Amniotic stem cell (primary cell): Measurements from ENCODE around the gene SLC14A1.
A peak's percentile ranks its signal among the peaks of the same experiment; 100 is the strongest.

Source experiments
- DNase-seq: peaks from one replicate; lab custom pipeline; 2025; lab: John Stamatoyannopoulos, UW

SLC14A1 gene

GRCh38 chr18:45723567-45724355 lies at the start of gene SLC14A1:
TSS of gene SLC14A1 (plus strand) at chr18:45724181. CDS start at chr18:45730321, 6,140 bp downstream.
- no peak for DNase-seq

- no peak for DNase-seq
Observed at GRCh38 chr18:45677276-45677807, 46.6 kb upstream of the SLC14A1 start.

DNA sequence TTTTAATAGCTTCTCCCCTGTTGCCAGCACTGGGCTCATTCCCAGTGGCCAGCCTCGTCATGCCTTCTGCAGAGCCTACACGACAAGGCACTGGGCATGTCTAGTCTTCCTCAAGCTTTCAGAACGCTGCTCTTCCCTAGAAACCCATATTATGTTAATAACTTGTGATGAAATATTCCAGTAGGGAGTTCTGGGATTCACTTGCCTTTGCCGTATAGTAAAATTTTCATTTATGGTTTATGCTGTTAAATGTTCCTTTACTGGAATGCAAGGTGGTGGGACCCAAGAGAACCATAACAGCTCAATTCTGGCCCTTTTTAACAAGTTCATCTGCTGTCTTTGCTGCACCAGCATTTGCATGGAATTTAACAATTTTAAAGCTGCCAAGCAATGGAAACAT lies 45.5 kb upstream of the SLC14A1 start:
- no peak for DNase-seq

GRCh38 chr18:45678850-45679249 lies 45.1 kb upstream of the SLC14A1 start:
- no peak for DNase-seq

DNA sequence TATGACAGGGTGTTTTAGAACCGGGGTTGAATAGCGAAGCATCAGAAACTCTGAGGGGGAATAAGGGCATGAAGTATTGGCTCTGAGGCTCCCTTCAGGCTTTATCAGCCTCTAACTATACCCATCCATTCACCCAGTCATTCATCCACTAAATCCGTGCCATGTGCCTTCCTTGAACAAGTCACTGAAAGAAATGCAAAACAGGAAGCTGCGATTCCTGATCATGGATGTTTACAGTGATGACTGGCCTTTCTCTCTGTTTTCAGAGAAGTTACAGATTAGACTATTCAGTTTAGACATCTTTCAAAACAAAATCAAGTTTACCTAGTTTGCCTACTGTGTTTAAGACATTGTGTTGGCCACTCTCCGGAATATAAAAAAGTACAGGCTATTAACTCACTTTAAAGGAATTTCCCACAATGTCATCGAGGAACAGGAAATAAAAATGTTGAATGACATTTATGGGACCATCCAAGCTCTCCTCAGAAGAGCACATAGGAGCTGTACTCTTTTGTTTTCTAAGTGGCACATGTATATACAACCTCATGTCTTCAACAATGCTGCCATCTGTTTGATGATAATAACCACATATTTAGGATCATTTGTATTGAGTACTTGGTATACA lies 43.8 kb upstream of the SLC14A1 start:
- no peak for DNase-seq

GRCh38 chr18:45682181-45682580 lies 41.8 kb upstream of the SLC14A1 start:
- no peak for DNase-seq

DNA sequence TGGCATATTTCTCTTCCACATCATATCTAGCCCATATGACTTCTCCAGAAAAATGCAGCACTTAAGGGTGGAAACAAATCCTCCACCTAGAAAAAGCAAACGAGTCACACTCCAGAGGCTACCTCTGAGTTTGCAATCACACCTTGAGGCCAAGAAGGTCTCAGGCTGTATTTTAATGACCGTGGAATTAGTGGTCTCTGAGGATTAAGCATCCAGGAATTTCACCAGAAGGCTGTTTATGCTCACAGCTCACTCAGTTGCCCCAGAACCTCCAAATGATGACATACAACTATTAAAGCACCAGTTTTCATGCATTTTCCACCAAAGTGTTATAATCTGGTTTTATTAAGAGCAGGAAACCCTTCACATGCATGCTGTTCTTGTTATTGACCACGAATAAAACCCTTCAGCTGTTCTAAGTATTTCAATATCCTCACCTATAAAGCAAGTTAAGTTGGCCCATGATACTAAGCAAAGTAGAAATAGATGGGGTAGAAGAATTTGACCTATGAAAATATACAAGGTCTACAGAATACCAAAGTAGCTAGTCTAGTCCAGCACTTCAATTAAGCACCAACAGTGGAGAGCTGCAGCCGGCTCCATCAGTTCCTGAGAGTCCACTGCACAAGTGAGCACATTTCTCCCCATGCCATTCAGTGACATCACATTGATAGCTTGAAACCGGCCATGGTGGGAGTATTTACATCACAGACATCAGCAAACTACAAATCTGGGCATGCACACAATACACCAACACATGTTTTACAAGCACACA lies 39.5 kb upstream of the SLC14A1 start:
- no peak for DNase-seq

DNA sequence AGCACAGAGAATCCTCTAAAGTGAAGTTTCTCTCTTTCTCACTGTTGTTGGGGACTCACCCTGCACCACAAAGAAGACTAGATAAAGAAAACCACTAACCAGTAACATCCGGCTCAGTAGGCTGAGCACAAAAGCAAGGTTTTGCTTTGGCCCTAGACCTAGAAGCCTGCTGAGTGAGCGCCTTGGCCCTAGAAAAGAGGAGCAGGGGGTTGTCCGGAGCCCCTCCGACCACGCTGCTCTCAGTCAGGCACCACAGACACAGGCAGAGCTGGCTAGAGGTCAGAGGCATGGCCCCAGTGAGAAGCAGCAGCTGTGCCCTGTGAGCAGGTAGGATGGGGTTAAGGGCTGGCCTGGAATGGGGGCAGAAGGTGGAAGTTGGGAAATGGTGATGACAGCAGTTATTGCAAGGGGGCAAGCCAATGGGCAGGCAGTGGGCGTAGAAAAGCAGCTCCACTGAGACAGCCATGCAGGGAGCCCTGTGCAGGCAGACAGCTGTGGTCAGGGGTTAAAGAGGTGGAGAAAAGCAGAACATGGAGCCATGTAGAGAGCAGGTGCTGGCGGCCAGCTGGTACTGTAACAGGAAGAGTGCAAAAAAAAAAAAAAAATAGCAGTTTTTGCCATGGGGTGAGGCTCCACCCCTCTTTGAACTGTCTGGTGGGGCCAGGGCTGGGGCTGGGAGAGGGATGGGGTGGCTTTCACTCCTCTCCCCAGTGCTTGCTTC lies 36.9 kb upstream of the SLC14A1 start:
- no peak for DNase-seq

DNA sequence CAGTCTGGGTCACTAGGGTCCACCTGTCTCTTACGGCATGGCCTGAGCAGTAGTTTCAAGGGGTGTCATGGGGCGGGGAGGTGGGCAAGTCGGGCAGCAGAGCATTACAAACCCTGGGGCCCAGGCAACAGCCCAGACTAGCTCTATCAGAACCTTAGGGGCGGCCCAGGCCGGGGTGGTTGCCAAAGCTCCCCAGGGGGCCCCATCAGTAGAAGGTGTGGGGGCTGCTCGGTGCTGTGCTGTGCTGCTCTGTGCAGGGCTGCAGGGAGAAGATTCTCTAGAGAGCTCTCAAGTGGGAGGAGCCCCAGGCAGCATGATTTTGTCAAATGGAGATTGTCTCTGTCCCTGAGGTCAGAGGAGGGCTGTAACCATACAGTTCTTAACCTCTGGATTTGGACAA lies 36.4 kb upstream of the SLC14A1 start:
- DNase-seq: no peak

GRCh38 chr18:45688113-45688512 lies 35.9 kb upstream of the SLC14A1 start:
- no peak for DNase-seq

DNA sequence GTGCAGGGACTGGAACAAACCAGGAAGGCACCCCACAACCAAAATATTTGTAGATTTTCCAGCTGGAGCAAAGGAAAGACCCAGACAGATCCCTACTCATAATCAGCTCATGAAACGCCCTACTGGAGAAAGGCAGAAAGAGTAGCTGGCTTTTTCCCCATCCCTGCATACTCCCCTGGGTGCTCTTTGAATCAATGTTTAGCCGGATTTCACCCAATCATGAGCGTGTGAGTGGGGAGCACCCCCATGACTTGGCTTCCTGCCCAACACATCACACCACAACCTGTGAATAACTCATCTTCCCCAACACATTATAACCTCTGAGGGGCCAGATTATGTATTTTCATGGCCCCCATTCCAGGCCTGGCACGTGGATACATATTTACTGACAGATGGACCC lies 35.1 kb upstream of the SLC14A1 start:
- DNase-seq: no peak

DNA sequence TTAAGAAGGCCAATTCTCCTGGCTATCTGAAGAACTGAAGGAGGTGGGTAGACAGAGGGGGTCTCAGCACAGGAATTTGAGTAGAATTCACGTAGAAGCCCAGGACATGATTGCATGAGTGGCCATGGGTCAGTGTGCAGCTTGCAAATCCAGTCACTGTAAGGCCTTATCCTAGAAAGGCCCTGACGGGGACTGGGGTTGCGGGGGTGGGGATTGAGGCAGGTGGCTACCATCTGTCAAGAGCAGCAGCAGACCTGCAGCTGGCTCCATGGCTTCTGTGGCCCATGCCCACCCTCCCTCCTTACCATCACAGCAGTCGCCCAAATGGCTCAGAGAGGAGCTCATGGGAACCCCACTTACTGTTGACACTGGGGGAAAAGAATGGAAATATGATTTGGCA lies 34.6 kb upstream of the SLC14A1 start:
- no peak for DNase-seq

DNA sequence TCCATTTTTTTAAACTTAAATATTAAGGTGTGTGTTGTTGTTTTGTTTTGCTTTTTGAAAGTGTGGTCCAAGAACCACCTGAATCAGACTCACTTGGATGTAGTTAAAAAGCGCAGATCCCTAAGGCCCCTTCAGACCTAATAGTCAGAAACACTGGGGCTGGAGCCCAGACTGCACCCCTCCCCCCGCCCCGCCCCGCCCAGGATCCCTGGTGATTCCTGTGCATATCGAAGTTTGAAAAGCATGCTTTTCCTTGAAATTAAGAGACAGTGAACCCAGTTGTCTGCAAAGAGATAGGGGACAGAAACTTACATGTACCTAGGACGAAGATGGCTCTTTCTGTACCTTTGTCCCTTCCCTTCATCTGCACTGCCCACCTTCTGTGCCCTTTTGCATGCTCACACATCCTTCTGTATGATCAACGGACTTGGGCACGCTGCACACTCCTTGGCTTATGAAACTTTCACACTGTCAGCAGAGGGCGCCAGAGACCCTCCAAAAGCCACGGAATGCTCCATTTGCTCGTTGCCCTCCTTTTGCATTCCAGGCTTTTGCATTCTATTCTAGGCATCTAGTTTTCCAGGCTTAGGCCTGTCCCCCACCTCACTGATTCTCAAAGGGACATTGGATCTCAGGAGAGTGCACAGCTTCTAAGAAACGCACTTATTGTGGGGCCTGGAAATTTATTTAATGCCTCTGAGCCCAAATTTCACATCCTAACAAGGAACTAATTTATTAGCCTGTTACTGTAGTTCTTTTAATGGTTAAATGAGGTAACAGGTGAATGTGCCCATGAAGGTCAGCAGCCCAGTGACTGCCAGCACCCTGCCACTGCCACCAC lies 32.8 kb upstream of the SLC14A1 start:
- no peak for DNase-seq

GRCh38 chr18:45691816-45692179 lies 32.2 kb upstream of the SLC14A1 start:
- no peak for DNase-seq

DNA sequence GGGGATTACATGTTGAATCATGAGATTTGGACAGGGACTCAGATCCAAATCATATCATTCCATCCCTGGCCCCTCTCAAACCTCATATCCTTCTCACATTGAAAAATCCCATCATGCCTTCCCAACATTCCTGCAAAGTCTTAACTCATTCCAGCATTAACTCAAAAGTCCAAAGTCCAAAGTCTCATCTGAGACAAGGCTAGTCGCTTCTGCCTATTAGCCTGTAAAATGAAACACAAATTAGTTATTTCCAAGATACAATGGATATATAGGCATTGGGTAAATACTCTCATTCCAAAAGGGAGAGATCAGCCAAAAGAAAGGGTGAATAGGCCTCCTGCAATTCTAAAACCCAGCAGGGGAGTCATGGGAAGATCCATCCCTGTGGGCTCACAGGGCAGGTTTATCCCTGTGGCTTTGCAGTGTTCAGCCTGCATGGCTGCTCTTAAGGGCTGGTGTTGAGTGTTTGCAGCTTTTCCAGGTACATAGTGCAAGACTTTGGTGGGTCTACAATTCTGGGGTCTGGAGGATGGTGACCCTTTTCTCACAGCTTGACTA lies 21.2 kb upstream of the SLC14A1 start:
- no peak for DNase-seq

DNA sequence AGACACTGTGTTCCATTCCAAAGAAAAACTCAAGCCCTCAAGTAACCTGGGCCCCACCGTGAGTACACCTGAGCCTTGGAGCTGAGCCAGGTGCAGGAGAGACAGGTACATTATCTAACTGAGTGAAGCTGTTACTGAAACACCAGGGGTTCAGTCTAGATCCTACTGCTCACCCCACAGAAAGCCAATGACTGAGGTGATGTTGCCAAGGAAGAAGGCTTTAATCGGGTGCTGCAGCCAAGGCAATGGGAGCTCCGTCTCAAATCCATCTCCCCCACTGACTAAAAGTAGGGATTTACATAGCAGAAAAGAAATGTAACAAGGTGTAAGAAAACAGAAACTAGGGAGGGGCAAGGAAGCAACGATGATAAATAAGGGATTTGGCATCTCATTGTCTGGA lies 15.2 kb upstream of the SLC14A1 start:
- no peak for DNase-seq

DNA sequence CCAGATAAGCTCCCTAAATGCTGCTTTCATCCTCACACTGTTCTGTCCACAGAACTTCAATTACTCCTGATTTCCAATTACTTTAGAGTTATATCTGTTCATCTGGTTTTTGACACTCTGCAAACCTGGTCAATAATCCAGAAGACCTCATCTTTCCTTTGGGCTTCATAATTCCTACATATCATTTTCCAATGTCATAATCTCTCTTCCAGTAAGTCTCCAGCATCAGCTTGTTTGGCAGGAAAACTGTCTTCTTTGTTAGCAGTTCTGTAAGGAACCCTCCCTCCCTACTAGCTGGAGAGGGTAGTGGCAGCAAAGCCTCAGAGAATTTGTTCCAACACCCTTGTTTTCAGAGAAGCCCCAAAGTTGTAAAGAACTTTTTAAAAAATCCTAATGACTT lies 11.9 kb upstream of the SLC14A1 start:
- no peak for DNase-seq

- DNase-seq: no peak
Observed at GRCh38 chr18:45713239-45713638, 10.7 kb upstream of the SLC14A1 start.

GRCh38 chr18:45715212-45715780 lies 8.7 kb upstream of the SLC14A1 start:
- no peak for DNase-seq

- DNase-seq: no peak
Observed at GRCh38 chr18:45719106-45719505, 4.9 kb upstream of the SLC14A1 start.

DNA sequence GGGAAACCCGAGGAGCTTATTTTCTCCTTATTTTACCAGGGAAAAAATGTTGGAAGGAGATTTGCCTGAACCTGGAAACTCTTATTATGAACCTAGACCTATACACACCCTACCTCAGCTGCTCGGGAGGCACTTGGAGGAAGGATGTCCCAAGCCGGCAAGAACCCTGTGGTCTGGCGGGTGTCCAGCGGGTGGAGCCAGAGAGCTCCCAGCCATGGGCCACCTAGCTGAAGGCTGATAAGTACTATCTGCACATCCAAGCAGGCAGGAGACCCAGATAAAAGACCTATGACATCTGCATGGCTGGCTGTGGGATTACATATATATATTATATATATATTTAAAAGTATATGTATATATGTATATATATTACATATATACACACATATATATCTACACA lies 1.1 kb upstream of the SLC14A1 start:
- peak; percentile 8 for DNase-seq
